Fibroblast of lung (primary cell): ENCODE measurements around the gene COL4A6. TPM values are rescaled to one million over a fixed set of nuclear protein-coding genes. Genes with fewer than 3 reads are reported as not detected.

Experiments
- DNase-seq, 2 donors: peaks; one replicate each; pipeline versions ENCODE4 v3.0.0 to v3.0.0-alpha.2; 2010; ENCODE audit warnings: low read depth in 2 of 2
- H2AFZ ChIP-seq: 2 replicates; pipeline ENCODE4 v1.5.1; 2012; ENCODE audit warnings: low read length, control low read depth, inconsistent platforms
- H3K27ac ChIP-seq: 2 replicates; pipeline ENCODE4 v1.5.1; 2011; ENCODE audit warnings: low read length, control low read depth; ENCODE audit not compliant: insufficient read depth
- H3K27me3 ChIP-seq: 2 replicates; pipeline ENCODE4 v1.5.1; 2011; ENCODE audit warnings: mild to moderate bottlenecking, low read length; ENCODE audit not compliant: control insufficient read depth, insufficient read depth
- H3K36me3 ChIP-seq: 2 replicates; pipeline ENCODE4 v1.5.1; 2011; ENCODE audit warnings: low read length; ENCODE audit not compliant: control insufficient read depth, insufficient read depth
- H3K4me1 ChIP-seq: 2 replicates; pipeline ENCODE4 v1.5.1; 2011; ENCODE audit warnings: low read length; ENCODE audit not compliant: control insufficient read depth, insufficient read depth; ENCODE audit errors: extremely low read depth
- H3K4me2 ChIP-seq: 2 replicates; pipeline ENCODE4 v1.5.1; 2011; ENCODE audit warnings: low read length, control low read depth; ENCODE audit not compliant: insufficient read depth; ENCODE audit errors: extremely low read depth
- H3K4me3 ChIP-seq, 4 experiments: fragments of 200-600 bp in 1 of 4; sonication (generic) in 1 of 4; replicated peaks in 1 of 4; 2 replicates each; pipeline ENCODE4 v1.5.1; 2011 to 2016; ENCODE audit warnings: low read length in 4 of 4, low read depth in 3 of 4, mild to moderate bottlenecking in 3 of 4, control low read depth in 2 of 4, inconsistent platforms in 1 of 4, mixed read lengths in 1 of 4; ENCODE audit not compliant: insufficient read depth in 1 of 4; ENCODE audit errors: control extremely low read depth in 1 of 4
- H3K79me2 ChIP-seq: 2 replicates; pipeline ENCODE4 v1.5.1; 2012; ENCODE audit warnings: mild to moderate bottlenecking, low read length, inconsistent platforms; ENCODE audit not compliant: control insufficient read depth, insufficient read depth
- H3K9ac ChIP-seq: 2 replicates; pipeline ENCODE4 v1.5.1; 2011; ENCODE audit warnings: mild to moderate bottlenecking, low read length, control low read depth; ENCODE audit not compliant: insufficient read depth
- H3K9me3 ChIP-seq: 2 replicates; pipeline ENCODE4 v1.5.1; 2012; ENCODE audit warnings: low read depth, low read length; ENCODE audit not compliant: control insufficient read depth, insufficient read depth
- H4K20me1 ChIP-seq: 2 replicates; pipeline ENCODE4 v1.5.1; 2011; ENCODE audit warnings: low read length; ENCODE audit not compliant: control insufficient read depth, insufficient read depth; ENCODE audit errors: extremely low read depth
- CTCF ChIP-seq, 2 donors: IDR thresholded peaks in 1 of 2; conservative IDR thresholded peaks in 1 of 2; 1 replicate in 1 of 2; 2 replicates in 1 of 2; pipeline ENCODE4 v1.5.1; 2011 to 2012; ENCODE audit warnings: low read length in 2 of 2, control low read depth in 1 of 2, inconsistent platforms in 1 of 2, low read depth in 1 of 2, mild to moderate bottlenecking in 1 of 2
- EZH2 ChIP-seq: IDR thresholded peaks from 2 replicates; pipeline ENCODE4 v1.5.1; 2012; ENCODE audit warnings: low read length, control low read depth, mild to moderate bottlenecking; ENCODE audit errors: missing control alignments
- polyA plus RNA-seq, 2 donors: library from polyadenylated mRNA; depleted of rRNA in 1 of 2; stranded (reverse) in 1 of 2; unstranded in 1 of 2; fragments of >200 nt; gene quantifications; 2 replicates each; pipeline ENCODE4 v1.2.1, GENCODE V29; 2011 to 2012; ENCODE audit warnings: missing spikeins in 1 of 2
- total RNA-seq: library from RNA; depleted of rRNA; stranded (reverse); fragments of >200 nt; gene quantifications from 2 replicates; pipeline ENCODE4 v1.2.1, GENCODE V29; 2014

Gene COL4A6
- total and polyA plus RNA-seq, 2 donors (not counting 1 experiment from before 2014, with no cell fraction given) = 0.15 to 3.5 TPM

- H2AFZ ChIP-seq = no peak overlapping the region
- H3K27ac ChIP-seq = no peak overlapping the region
- peaks cover 3% of the 10 kb centered on the region for H3K27me3 ChIP-seq
- H3K79me2 ChIP-seq = no peaks in the 10 kb centered on the region
- no peaks in the 10 kb centered on the region for H3K4me1 ChIP-seq
- no peak overlapping the region for H3K4me2 ChIP-seq
- no peaks in the 10 kb centered on the region for H3K36me3 ChIP-seq
- H3K9ac ChIP-seq = no peak overlapping the region
- H3K9me3 ChIP-seq = no peaks in the 10 kb centered on the region
- peak in 1 of 2 donors; percentile 2 for DNase-seq
- H3K4me3 ChIP-seq = no peak overlapping the region
- no peak for TF ChIP-seq CTCF (conservative IDR thresholded peaks at IDR 0.05 in 1 of 2, IDR thresholded peaks at IDR 0.05 in 1 of 2; ENCODE audit: low read depth in 1 of 2, low read length in 2 of 2)
- no peak for TF ChIP-seq EZH2
- no peaks in the 10 kb centered on the region for H4K20me1 ChIP-seq
These were observed 214.0 kb downstream of the COL4A6 start for GRCh38 chrX:108224218-108224617.

GRCh38 chrX:108223585-108223984 lies 214.6 kb downstream of the COL4A6 start:
- Histone ChIP-seq H3K4me3 (no peak overlapping the region), H2AFZ (no peak overlapping the region)
- DNase-seq = peak; percentile 1 to 36

GRCh38 chrX:108221301-108221864 lies 216.8 kb downstream of the COL4A6 start:
- TF ChIP-seq EZH2 (no peak), CTCF (conservative IDR thresholded peaks at IDR 0.05 in 1 of 2, IDR thresholded peaks at IDR 0.05 in 1 of 2; ENCODE audit: low read depth in 1 of 2, low read length in 2 of 2) (no peak)
- DNase-seq = no peak
- Histone ChIP-seq H3K4me3 (no peak overlapping the region), H3K9me3 (no peaks in the 10 kb centered on the region), H3K4me1 (no peaks in the 10 kb centered on the region), H3K4me2 (no peak overlapping the region), H2AFZ (no peak overlapping the region), H4K20me1 (no peaks in the 10 kb centered on the region), H3K27me3 (peaks cover 3% of the 10 kb centered on the region), H3K79me2 (no peaks in the 10 kb centered on the region), H3K27ac (no peak overlapping the region), H3K9ac (no peak overlapping the region), H3K36me3 (no peaks in the 10 kb centered on the region)

More at GRCh38 chrX:108223585-108223984, 214.6 kb downstream of the COL4A6 start:
- Histone ChIP-seq H3K27me3 (peaks cover 3% of the 10 kb centered on the region), H3K4me1 (no peaks in the 10 kb centered on the region), H3K27ac (no peak overlapping the region), H4K20me1 (no peaks in the 10 kb centered on the region), H3K4me2 (no peak overlapping the region), H3K9me3 (no peaks in the 10 kb centered on the region), H3K9ac (no peak overlapping the region), H3K79me2 (no peaks in the 10 kb centered on the region), H3K36me3 (no peaks in the 10 kb centered on the region)
- TF ChIP-seq CTCF (conservative IDR thresholded peaks at IDR 0.05 in 1 of 2, IDR thresholded peaks at IDR 0.05 in 1 of 2; ENCODE audit: low read depth in 1 of 2, low read length in 2 of 2) = no peak
- no peak for TF ChIP-seq EZH2
